OCI-LY7 (cell line): ENCODE data around the gene USP32.

ENCODE experiments used
- EZH2phosphoT487 ChIP-seq: fragments of 200-600 bp; sonication (generic); IDR thresholded peaks from 2 replicates; pipeline ENCODE4 v1.6.1; 2018; ENCODE audit warnings: low read depth, borderline replicate concordance, mild to moderate bottlenecking, mixed run types, antibody characterized with exemption, low read length, moderate library complexity, mixed read lengths
- TF ChIP-seq, protein P1 (sequence below): fragments of 200-600 bp; sonication (generic); conservative IDR thresholded peaks from 2 replicates; pipeline ENCODE4 v1.5.1; 2014; ENCODE audit warnings: mild to moderate bottlenecking, antibody characterized with exemption, low read length, moderate library complexity, mixed read lengths

DNA sequence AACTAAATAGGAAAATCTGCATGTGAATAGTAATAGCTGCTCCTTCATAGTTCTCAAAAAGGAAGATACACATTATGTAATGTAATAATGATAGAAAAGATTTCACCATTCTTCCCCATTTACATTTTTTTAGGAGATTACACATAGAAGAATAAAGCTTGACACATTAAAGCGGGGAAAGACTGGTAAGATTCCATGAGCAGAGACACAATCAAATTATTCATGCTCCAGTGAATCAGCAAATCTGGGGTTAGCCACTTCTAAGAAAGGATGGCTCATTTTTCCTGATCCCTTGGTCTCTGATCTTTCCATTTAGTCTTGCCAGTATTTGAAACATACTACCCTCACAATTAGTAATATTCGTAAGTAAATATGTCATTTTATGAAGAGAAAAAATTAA lies 160.2 kb downstream of the USP32 start:
- TF ChIP-seq, protein P1, sequence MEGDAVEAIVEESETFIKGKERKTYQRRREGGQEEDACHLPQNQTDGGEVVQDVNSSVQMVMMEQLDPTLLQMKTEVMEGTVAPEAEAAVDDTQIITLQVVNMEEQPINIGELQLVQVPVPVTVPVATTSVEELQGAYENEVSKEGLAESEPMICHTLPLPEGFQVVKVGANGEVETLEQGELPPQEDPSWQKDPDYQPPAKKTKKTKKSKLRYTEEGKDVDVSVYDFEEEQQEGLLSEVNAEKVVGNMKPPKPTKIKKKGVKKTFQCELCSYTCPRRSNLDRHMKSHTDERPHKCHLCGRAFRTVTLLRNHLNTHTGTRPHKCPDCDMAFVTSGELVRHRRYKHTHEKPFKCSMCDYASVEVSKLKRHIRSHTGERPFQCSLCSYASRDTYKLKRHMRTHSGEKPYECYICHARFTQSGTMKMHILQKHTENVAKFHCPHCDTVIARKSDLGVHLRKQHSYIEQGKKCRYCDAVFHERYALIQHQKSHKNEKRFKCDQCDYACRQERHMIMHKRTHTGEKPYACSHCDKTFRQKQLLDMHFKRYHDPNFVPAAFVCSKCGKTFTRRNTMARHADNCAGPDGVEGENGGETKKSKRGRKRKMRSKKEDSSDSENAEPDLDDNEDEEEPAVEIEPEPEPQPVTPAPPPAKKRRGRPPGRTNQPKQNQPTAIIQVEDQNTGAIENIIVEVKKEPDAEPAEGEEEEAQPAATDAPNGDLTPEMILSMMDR = no peak
- no peak for TF ChIP-seq EZH2phosphoT487
